ENCODE results near the gene CHSY3.

GRCh38 chr5:130138406-130139045 lies 234.3 kb downstream of the CHSY3 start:
- no peak for TF ChIP-seq CTCF (IDR thresholded peaks at IDR 0.05)
- no peak for TF ChIP-seq POLR2A (IDR thresholded peaks at IDR 0.05)
